ENCODE data around the gene MKS1.
A peak's percentile ranks its signal among the peaks of the same experiment; 100 is the strongest.

Gene MKS1

DNA sequence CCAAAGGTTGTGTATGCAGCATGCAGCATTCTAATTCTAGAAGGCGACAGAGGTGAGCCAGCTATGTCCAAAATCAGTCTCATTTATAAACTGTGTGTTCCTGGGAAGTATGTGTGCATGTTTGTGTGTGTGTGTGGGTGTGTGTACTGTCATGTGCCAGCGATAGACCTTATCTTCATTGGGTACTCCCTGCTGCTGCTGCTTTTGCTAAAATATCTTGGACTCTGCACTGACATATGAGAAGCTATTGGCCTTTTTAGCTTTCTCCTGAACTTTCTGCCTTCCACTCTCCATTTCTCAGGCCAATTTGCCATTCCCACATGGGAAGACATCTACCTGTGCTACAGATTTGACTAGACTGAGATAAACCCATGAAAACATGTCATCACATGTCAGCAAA lies 17.3 kb upstream of the MKS1 start:
- no peak overlapping the region for H3K4me2 ChIP-seq (ENCODE audit: low read length)
- H3K4me1 ChIP-seq (ENCODE audit: low read length), result peaks cover 17% of the 10 kb centered on the region
- H3K27me3 ChIP-seq (ENCODE audit: low read depth, low read length), result peaks cover 75% of the 10 kb centered on the region
- H3K36me3 ChIP-seq (replicated peaks; ENCODE audit: low read depth, low read length), result no peaks in the 10 kb centered on the region
- no peaks in the 10 kb centered on the region for H3K79me2 ChIP-seq (ENCODE audit: low read length)
- TF ChIP-seq, protein P1, sequence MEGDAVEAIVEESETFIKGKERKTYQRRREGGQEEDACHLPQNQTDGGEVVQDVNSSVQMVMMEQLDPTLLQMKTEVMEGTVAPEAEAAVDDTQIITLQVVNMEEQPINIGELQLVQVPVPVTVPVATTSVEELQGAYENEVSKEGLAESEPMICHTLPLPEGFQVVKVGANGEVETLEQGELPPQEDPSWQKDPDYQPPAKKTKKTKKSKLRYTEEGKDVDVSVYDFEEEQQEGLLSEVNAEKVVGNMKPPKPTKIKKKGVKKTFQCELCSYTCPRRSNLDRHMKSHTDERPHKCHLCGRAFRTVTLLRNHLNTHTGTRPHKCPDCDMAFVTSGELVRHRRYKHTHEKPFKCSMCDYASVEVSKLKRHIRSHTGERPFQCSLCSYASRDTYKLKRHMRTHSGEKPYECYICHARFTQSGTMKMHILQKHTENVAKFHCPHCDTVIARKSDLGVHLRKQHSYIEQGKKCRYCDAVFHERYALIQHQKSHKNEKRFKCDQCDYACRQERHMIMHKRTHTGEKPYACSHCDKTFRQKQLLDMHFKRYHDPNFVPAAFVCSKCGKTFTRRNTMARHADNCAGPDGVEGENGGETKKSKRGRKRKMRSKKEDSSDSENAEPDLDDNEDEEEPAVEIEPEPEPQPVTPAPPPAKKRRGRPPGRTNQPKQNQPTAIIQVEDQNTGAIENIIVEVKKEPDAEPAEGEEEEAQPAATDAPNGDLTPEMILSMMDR (IDR thresholded peaks at IDR 0.05; ENCODE audit: low read depth, low read length), result no peak
- TF ChIP-seq EZH2phosphoT487 (IDR thresholded peaks at IDR 0.05; ENCODE audit: low read depth), result no peak
- H4K20me1 ChIP-seq (ENCODE audit: insufficient read depth, low read length), result no peaks in the 10 kb centered on the region; the same call in 1 of the 2 replicates
- H3K9me3 ChIP-seq (ENCODE audit: insufficient read depth, low read length), result no peaks in the 10 kb centered on the region
- no peak overlapping the region for H3K9ac ChIP-seq (ENCODE audit: low read length)
- no peak overlapping the region for H3K4me3 ChIP-seq (ENCODE audit: low read length)
- no peak overlapping the region for H3K27ac ChIP-seq (ENCODE audit: low read length)
- no peak overlapping the region for H2AFZ ChIP-seq (ENCODE audit: low read depth, low read length)

DNA sequence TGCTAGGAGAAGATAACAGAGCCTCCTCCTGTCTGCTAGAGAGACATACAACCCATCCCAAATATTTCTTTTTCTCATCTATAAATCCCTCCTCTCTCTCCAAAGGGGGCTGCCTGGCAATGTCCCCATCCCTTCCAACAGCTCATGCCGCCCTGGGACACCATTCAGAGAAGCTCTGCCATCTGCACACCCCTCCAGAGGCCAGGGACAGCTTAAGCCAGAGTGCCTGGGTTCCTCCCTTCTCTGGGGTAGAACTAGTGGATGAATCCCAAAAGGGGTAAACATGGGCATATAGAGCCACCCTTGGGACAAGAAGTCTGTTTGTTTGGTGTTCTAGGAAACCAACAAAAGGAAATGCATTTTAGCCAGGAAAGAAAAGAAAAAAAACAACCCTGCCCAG lies 16.8 kb upstream of the MKS1 start:
- H3K9me3 ChIP-seq (ENCODE audit: insufficient read depth, low read length), result no peaks in the 10 kb centered on the region
- no peaks in the 10 kb centered on the region for H3K79me2 ChIP-seq (ENCODE audit: low read length)
- H3K27ac ChIP-seq (ENCODE audit: low read length), result no peak overlapping the region
- H3K36me3 ChIP-seq (replicated peaks; ENCODE audit: low read depth, low read length), result no peaks in the 10 kb centered on the region
- no peak for TF ChIP-seq EZH2phosphoT487 (IDR thresholded peaks at IDR 0.05; ENCODE audit: low read depth)
- TF ChIP-seq, protein P1 (IDR thresholded peaks at IDR 0.05; ENCODE audit: low read depth, low read length), result no peak
- H3K4me3 ChIP-seq (ENCODE audit: low read length), result no peak overlapping the region
- no peak overlapping the region for H2AFZ ChIP-seq (ENCODE audit: low read depth, low read length)
- no peak overlapping the region for H3K4me2 ChIP-seq (ENCODE audit: low read length)
- H3K27me3 ChIP-seq (ENCODE audit: low read depth, low read length), result peaks cover 71% of the 10 kb centered on the region
- H3K9ac ChIP-seq (ENCODE audit: low read length), result no peak overlapping the region
- H4K20me1 ChIP-seq (ENCODE audit: insufficient read depth, low read length), result no peaks in the 10 kb centered on the region; the same call in 1 of the 2 replicates
- peaks cover 16% of the 10 kb centered on the region for H3K4me1 ChIP-seq (ENCODE audit: low read length)

DNA sequence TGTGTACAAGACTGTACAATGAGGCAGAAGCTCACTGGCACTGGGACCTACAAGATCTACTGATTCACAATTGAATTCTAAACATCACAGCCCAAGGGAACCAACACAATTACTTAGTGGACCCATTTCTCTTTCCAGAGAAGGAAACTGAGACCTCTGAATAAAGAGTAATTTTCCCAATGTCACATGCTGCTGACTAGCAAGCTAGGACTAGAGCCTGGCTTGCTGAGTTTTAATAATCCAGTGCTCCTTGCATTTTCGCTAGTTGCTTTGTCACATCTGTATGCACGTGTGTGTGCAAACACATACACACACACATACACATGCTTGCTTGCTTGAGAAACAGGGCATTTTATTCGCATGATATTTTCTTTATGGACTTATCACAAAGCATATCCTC lies 15.5 kb upstream of the MKS1 start:
- H3K79me2 ChIP-seq (ENCODE audit: low read length), result no peaks in the 10 kb centered on the region
- no peaks in the 10 kb centered on the region; the same call in 1 of the 2 replicates for H4K20me1 ChIP-seq (ENCODE audit: insufficient read depth, low read length)
- H2AFZ ChIP-seq (ENCODE audit: low read depth, low read length), result no peak overlapping the region
- peaks cover 16% of the 10 kb centered on the region for H3K4me1 ChIP-seq (ENCODE audit: low read length)
- no peak for TF ChIP-seq EZH2phosphoT487 (IDR thresholded peaks at IDR 0.05; ENCODE audit: low read depth)
- TF ChIP-seq, protein P1 (IDR thresholded peaks at IDR 0.05; ENCODE audit: low read depth, low read length), result no peak
- no peaks in the 10 kb centered on the region for H3K9me3 ChIP-seq (ENCODE audit: insufficient read depth, low read length)
- H3K27me3 ChIP-seq (ENCODE audit: low read depth, low read length), result peaks cover 64% of the 10 kb centered on the region
- H3K9ac ChIP-seq (ENCODE audit: low read length), result no peak overlapping the region
- no peak overlapping the region for H3K4me2 ChIP-seq (ENCODE audit: low read length)
- H3K27ac ChIP-seq (ENCODE audit: low read length), result no peak overlapping the region
- no peak overlapping the region for H3K4me3 ChIP-seq (ENCODE audit: low read length)
- H3K36me3 ChIP-seq (replicated peaks; ENCODE audit: low read depth, low read length), result no peaks in the 10 kb centered on the region

- Histone ChIP-seq H3K9ac (ENCODE audit: low read length) (no peak overlapping the region), H3K79me2 (ENCODE audit: low read length) (no peaks in the 10 kb centered on the region), H3K27me3 (ENCODE audit: low read depth, low read length) (peaks cover 59% of the 10 kb centered on the region), H3K36me3 (replicated peaks; ENCODE audit: low read depth, low read length) (no peaks in the 10 kb centered on the region), H3K4me2 (ENCODE audit: low read length) (peak overlapping the region; percentile 29), H3K4me1 (ENCODE audit: low read length) (peaks cover 16% of the 10 kb centered on the region), H4K20me1 (ENCODE audit: insufficient read depth, low read length) (no peaks in the 10 kb centered on the region; the same call in 1 of the 2 replicates), H3K9me3 (ENCODE audit: insufficient read depth, low read length) (no peaks in the 10 kb centered on the region), H2AFZ (ENCODE audit: low read depth, low read length) (no peak overlapping the region), H3K4me3 (ENCODE audit: low read length) (no peak overlapping the region), H3K27ac (ENCODE audit: low read length) (no peak overlapping the region)
- TF ChIP-seq, protein P1 (IDR thresholded peaks at IDR 0.05; ENCODE audit: low read depth, low read length), result no peak
These were observed 14.5 kb upstream of the MKS1 start for GRCh38 chr17:58233543-58233942.
